ENCODE measurements around the gene OSBPL5. TPM values are rescaled to one million over a fixed set of nuclear protein-coding genes. Genes with fewer than 3 reads are reported as not detected.

The OSBPL5 gene
- total and polyA plus RNA-seq, 2 donors, result 28.2 to 42.3 TPM

DNA sequence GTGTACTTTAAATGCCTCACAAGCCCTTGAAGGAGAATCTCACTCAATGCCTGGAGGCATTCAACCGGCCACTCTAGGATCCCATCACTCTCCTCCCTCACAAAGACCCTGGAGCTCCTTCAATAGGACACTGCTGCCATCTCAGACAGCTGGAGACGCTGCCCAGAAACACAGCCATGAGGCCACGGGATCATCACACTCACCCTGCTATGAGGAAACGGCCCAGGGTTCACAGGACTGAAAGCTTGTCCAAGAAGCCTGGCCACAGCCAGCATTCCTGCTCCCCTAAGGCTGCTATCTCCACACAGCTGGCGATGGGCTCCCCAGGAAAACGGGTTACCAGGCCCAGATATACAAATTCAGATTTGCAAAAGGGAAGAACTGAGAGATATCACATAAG is 121.1 kb downstream of the OSBPL5 start:
- Histone ChIP-seq H3K4me3 (ENCODE audit: low read length in 2 of 2) (no peak overlapping the region), H3K36me3 (ENCODE audit: control insufficient read depth in 2 of 2, insufficient read depth in 2 of 2, low read length in 1 of 2) (peaks cover 24 to 28% of the 10 kb centered on the region in 2 donors), H3K27ac (ENCODE audit: low read depth in 1 of 2, low read length in 1 of 2) (no peak overlapping the region), H3K4me1 (ENCODE audit: control insufficient read depth in 2 of 2, insufficient read depth in 2 of 2, low read length in 2 of 2) (no peaks in the 10 kb centered on the region), H3K27me3 (ENCODE audit: control insufficient read depth in 2 of 2, insufficient read depth in 1 of 2, low read length in 1 of 2) (no peaks in the 10 kb centered on the region), H3K9me3 (ENCODE audit: control insufficient read depth in 2 of 2, insufficient read depth in 1 of 2, low read length in 1 of 2) (no peaks in the 10 kb centered on the region)
- WGBS, result 96% methylated on average over 6 of the region's 6 CpGs
- DNase-seq (ENCODE audit: low read depth in 6 of 9, low spot score in 9 of 9), result no peak

DNA sequence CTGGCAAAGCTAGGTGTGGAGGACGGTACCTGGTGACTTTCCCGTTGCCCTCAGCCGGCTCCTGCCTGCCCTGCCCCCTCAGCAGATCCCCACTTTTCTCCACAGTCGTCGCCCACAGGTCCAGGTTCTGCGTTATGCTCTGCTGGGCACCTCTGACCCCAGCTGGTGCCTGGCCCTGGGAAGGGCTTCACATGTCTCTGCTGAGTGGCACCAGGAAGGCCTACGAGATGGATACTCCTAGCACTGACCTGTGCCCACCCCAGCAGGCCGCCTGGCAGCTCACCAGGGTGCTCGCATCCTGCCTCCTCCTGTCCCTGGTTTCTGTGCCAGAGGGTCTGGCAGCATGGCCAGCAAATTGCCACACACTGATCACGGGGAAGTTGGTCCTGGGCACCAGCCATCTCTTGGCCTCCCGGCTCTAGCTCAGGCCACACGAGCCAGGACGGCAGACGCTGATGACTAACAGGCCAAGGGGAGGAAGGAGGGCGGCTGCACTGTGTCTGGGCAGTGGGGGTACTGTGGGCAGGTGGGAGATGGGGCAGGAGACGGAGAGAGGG is 121.7 kb downstream of the OSBPL5 start:
- Histone ChIP-seq H3K27me3 (ENCODE audit: control insufficient read depth in 2 of 2, insufficient read depth in 1 of 2, low read length in 1 of 2) (no peaks in the 10 kb centered on the region), H3K27ac (ENCODE audit: low read depth in 1 of 2, low read length in 1 of 2) (no peak overlapping the region), H3K4me3 (ENCODE audit: low read length in 2 of 2) (no peak overlapping the region), H3K36me3 (ENCODE audit: control insufficient read depth in 2 of 2, insufficient read depth in 2 of 2, low read length in 1 of 2) (peaks cover 28 to 31% of the 10 kb centered on the region in 2 donors), H3K4me1 (ENCODE audit: control insufficient read depth in 2 of 2, insufficient read depth in 2 of 2, low read length in 2 of 2) (no peaks in the 10 kb centered on the region), H3K9me3 (ENCODE audit: control insufficient read depth in 2 of 2, insufficient read depth in 1 of 2, low read length in 1 of 2) (no peaks in the 10 kb centered on the region)
- WGBS, result 94% methylated on average over 16 of the region's 16 CpGs
- DNase-seq (ENCODE audit: low read depth in 6 of 9, low spot score in 9 of 9), result no peak

DNA sequence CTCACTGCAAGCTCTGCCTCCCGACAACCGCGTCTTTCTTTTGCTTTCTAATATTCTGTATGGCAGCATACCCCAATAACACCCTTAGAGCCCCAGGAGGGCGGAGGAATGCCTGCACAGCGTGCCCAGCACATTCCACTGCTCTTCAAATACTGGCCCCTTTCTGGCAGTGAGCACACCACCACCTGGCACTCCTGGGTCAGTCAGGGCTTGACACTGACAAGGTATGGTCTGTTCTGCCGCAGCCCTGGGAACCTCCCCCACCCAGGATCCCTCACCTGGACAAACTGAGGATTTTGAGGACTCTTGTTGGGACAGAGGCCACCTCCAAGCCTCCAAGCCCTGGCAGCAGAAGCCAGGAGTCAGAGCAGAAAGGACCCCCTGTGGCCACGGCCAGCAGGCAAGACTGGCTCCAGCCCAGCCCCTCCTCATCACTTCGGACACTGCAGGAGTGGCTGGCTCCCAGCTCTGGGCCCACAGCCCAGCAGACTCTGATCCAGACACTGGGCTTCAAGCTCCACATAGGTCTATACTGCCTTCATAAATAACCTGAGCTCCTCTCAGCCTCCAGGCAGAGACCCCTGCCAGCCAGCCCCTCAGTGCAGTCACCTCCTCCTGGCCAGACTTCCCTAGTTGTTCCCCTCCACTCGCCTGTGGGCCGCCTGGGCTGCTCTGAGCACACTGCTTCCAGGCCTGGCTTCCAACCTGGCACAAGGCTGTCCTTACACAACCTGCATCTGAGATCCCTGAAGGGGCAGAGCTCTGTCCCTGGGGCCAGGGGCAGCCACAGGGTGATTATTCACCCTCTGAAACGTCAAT is 122.4 kb downstream of the OSBPL5 start:
- Histone ChIP-seq H3K4me3 (ENCODE audit: low read length in 2 of 2) (no peak overlapping the region), H3K4me1 (ENCODE audit: control insufficient read depth in 2 of 2, insufficient read depth in 2 of 2, low read length in 2 of 2) (no peaks in the 10 kb centered on the region), H3K27me3 (ENCODE audit: control insufficient read depth in 2 of 2, insufficient read depth in 1 of 2, low read length in 1 of 2) (no peaks in the 10 kb centered on the region), H3K27ac (ENCODE audit: low read depth in 1 of 2, low read length in 1 of 2) (no peak overlapping the region), H3K36me3 (ENCODE audit: control insufficient read depth in 2 of 2, insufficient read depth in 2 of 2, low read length in 1 of 2) (peaks cover 35 to 36% of the 10 kb centered on the region in 2 donors), H3K9me3 (ENCODE audit: control insufficient read depth in 2 of 2, insufficient read depth in 1 of 2, low read length in 1 of 2) (no peaks in the 10 kb centered on the region)
- no peak for DNase-seq (ENCODE audit: low read depth in 6 of 9, low spot score in 9 of 9)
- 88% methylated on average over 11 of the region's 11 CpGs for WGBS

- peaks cover 38 to 41% of the 10 kb centered on the region in 2 donors for H3K36me3 ChIP-seq (ENCODE audit: control insufficient read depth in 2 of 2, insufficient read depth in 2 of 2, low read length in 1 of 2)
- 97% methylated on average over 17 of the region's 17 CpGs for WGBS
- no peaks in the 10 kb centered on the region for H3K9me3 ChIP-seq (ENCODE audit: control insufficient read depth in 2 of 2, insufficient read depth in 1 of 2, low read length in 1 of 2)
- no peaks in the 10 kb centered on the region for H3K27me3 ChIP-seq (ENCODE audit: control insufficient read depth in 2 of 2, insufficient read depth in 1 of 2, low read length in 1 of 2)
- no peak overlapping the region for H3K4me3 ChIP-seq (ENCODE audit: low read length in 2 of 2)
- H3K27ac ChIP-seq (ENCODE audit: low read depth in 1 of 2, low read length in 1 of 2), result no peak overlapping the region
- DNase-seq (ENCODE audit: low read depth in 6 of 9, low spot score in 9 of 9), result no peak
- H3K4me1 ChIP-seq (ENCODE audit: control insufficient read depth in 2 of 2, insufficient read depth in 2 of 2, low read length in 2 of 2), result peaks cover 0 to 7% of the 10 kb centered on the region in 2 donors
Observed at GRCh38 chr11:3041699-3042441, 123.2 kb downstream of the OSBPL5 start.

DNA sequence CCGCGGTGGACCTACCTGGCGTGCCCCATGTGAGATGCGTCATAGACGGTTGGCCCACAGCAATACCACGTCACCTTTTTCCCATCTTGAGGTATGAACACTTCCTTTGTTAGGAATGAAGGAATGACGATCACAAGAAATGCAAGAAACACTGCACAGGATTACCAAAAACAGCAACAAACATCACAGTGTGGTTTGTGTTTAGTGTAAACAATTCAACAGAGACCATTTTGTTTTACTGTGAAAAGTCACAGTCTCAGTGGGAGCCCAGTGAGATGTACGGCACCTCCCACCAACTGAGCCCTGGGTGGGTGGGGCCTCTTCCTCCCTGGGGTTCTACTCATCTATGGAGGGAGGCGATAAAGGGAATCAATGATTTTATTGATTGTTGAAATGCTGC is 124.2 kb downstream of the OSBPL5 start:
- Histone ChIP-seq H3K36me3 (ENCODE audit: control insufficient read depth in 2 of 2, insufficient read depth in 2 of 2, low read length in 1 of 2) (peaks cover 43 to 46% of the 10 kb centered on the region in 2 donors), H3K4me1 (ENCODE audit: control insufficient read depth in 2 of 2, insufficient read depth in 2 of 2, low read length in 2 of 2) (peaks cover 0 to 7% of the 10 kb centered on the region in 2 donors), H3K4me3 (ENCODE audit: low read length in 2 of 2) (no peak overlapping the region), H3K27me3 (ENCODE audit: control insufficient read depth in 2 of 2, insufficient read depth in 1 of 2, low read length in 1 of 2) (no peaks in the 10 kb centered on the region), H3K27ac (ENCODE audit: low read depth in 1 of 2, low read length in 1 of 2) (no peak overlapping the region), H3K9me3 (ENCODE audit: control insufficient read depth in 2 of 2, insufficient read depth in 1 of 2, low read length in 1 of 2) (no peaks in the 10 kb centered on the region)
- DNase-seq (ENCODE audit: low read depth in 6 of 9, low spot score in 9 of 9), result no peak
- WGBS, result 98% methylated on average over 9 of the region's 9 CpGs

GRCh38 chr11:3037945-3038271 is 127.2 kb downstream of the OSBPL5 start:
- Histone ChIP-seq H3K27ac (ENCODE audit: low read depth in 1 of 2, low read length in 1 of 2) (no peak overlapping the region), H3K4me3 (ENCODE audit: low read length in 2 of 2) (no peak overlapping the region), H3K27me3 (ENCODE audit: control insufficient read depth in 2 of 2, insufficient read depth in 1 of 2, low read length in 1 of 2) (no peaks in the 10 kb centered on the region), H3K9me3 (ENCODE audit: control insufficient read depth in 2 of 2, insufficient read depth in 1 of 2, low read length in 1 of 2) (no peaks in the 10 kb centered on the region), H3K36me3 (ENCODE audit: control insufficient read depth in 2 of 2, insufficient read depth in 2 of 2, low read length in 1 of 2) (peaks cover 55 to 58% of the 10 kb centered on the region in 2 donors), H3K4me1 (ENCODE audit: control insufficient read depth in 2 of 2, insufficient read depth in 2 of 2, low read length in 2 of 2) (peaks cover 0 to 7% of the 10 kb centered on the region in 2 donors)
- 97% methylated on average over 12 of the region's 12 CpGs for WGBS
- DNase-seq (ENCODE audit: low read depth in 6 of 9, low spot score in 9 of 9), result no peak

Other genes with a start within 250 kb of the OSBPL5 start
- gene PHLDA2, start 235.9 kb downstream of the OSBPL5 start, total RNA-seq, result 0.14 TPM
- 2.8 TPM for gene PHLDA2, start 235.9 kb downstream of the OSBPL5 start, polyA plus RNA-seq
- gene NAP1L4, start 173.0 kb downstream of the OSBPL5 start, total RNA-seq, result 133 TPM
- 157 TPM for gene NAP1L4, start 173.0 kb downstream of the OSBPL5 start, polyA plus RNA-seq
- 19.1 TPM for gene CARS1, start 107.9 kb downstream of the OSBPL5 start, total RNA-seq
- 30.3 TPM for gene CARS1, start 107.9 kb downstream of the OSBPL5 start, polyA plus RNA-seq
- gene MRGPRG, start 53.5 kb upstream of the OSBPL5 start, total RNA-seq, result not detected
- gene MRGPRG, start 53.5 kb upstream of the OSBPL5 start, polyA plus RNA-seq, result not detected
- not detected for gene MRGPRE, start 67.1 kb upstream of the OSBPL5 start, total RNA-seq
- 0.02 TPM for gene MRGPRE, start 67.1 kb upstream of the OSBPL5 start, polyA plus RNA-seq
- gene ZNF195, start 213.8 kb upstream of the OSBPL5 start, total RNA-seq, result 26.8 TPM
- 31.1 TPM for gene ZNF195, start 213.8 kb upstream of the OSBPL5 start, polyA plus RNA-seq